ENCODE data around the gene PLCH2. TPM values are rescaled to one million over a fixed set of nuclear protein-coding genes. Genes with fewer than 3 reads are reported as not detected.

Gene PLCH2
- total and polyA plus RNA-seq, 9 of the 15 experiments (the other 6 are each of a cell fraction or from before 2014, with no cell fraction given): 0.16 TPM; not detected in 8

GRCh38 chr1:2482588-2482987 lies 6.5 kb downstream of the PLCH2 start (continued):
- TF ChIP-seq IRF1 (CRISPR knock-in tag; IDR thresholded peaks at IDR 0.05; ENCODE audit: borderline replicate concordance): no peak
- no peak for TF ChIP-seq RBM25 (IDR thresholded peaks at IDR 0.05; ENCODE audit: low read depth, low read length, severe bottlenecking)
- TF ChIP-seq GATAD2A (IDR thresholded peaks at IDR 0.05): no peak
- no peak for TF ChIP-seq GABPB2 (CRISPR knock-in tag; conservative IDR thresholded peaks at IDR 0.05)
- TF ChIP-seq ARID4B (CRISPR knock-in tag; IDR thresholded peaks at IDR 0.05): peak; percentile 22; the same call in 1 of the 2 replicates
- TF ChIP-seq UBTF (IDR thresholded peaks at IDR 0.05; ENCODE audit: borderline replicate concordance in 1 of 2, low read depth in 2 of 2, low read length in 2 of 2): 0 out of 4 replicates have a peak, but pooled peaks of 1 of the 2 experiments have one; percentile 12
- TF ChIP-seq ZNF3 (CRISPR knock-in tag; IDR thresholded peaks at IDR 0.05): no peak
- TF ChIP-seq PYGO2 (tag; IDR thresholded peaks at IDR 0.05): no peak
- no peak for TF ChIP-seq E2F6 (IDR thresholded peaks at IDR 0.05; ENCODE audit: borderline replicate concordance in 1 of 2, extremely low read depth in 1 of 2, insufficient read depth in 1 of 2, insufficient read length in 1 of 2, low read depth in 1 of 2, low read length in 1 of 2, poor library complexity in 1 of 2, severe bottlenecking in 1 of 2)
